ENCODE measurements around the gene HOXD1.

- TF ChIP-seq POLR2A (IDR thresholded peaks at IDR 0.05) (no peak), POLR2AphosphoS5 (IDR thresholded peaks at IDR 0.05) (no peak), EP300 (IDR thresholded peaks at IDR 0.05) (no peak)
- TF ChIP-seq, protein P1, sequence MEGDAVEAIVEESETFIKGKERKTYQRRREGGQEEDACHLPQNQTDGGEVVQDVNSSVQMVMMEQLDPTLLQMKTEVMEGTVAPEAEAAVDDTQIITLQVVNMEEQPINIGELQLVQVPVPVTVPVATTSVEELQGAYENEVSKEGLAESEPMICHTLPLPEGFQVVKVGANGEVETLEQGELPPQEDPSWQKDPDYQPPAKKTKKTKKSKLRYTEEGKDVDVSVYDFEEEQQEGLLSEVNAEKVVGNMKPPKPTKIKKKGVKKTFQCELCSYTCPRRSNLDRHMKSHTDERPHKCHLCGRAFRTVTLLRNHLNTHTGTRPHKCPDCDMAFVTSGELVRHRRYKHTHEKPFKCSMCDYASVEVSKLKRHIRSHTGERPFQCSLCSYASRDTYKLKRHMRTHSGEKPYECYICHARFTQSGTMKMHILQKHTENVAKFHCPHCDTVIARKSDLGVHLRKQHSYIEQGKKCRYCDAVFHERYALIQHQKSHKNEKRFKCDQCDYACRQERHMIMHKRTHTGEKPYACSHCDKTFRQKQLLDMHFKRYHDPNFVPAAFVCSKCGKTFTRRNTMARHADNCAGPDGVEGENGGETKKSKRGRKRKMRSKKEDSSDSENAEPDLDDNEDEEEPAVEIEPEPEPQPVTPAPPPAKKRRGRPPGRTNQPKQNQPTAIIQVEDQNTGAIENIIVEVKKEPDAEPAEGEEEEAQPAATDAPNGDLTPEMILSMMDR (IDR thresholded peaks at IDR 0.05): no peak
Measured at GRCh38 chr2:176189681-176190641, 1.5 kb downstream of the HOXD1 start.

Data from upper lobe of left lung (tissue), 4 donors.